OCI-LY3 (cell line): ENCODE data around the gene AP3M1.

Source experiments
- EZH2phosphoT487 ChIP-seq: fragments of 200-600 bp; shearing (Covaris generic); IDR thresholded peaks from 2 replicates; pipeline ENCODE4 v1.6.1; 2018; ENCODE audit warnings: antibody characterized with exemption, mixed run types, low read depth
- TF ChIP-seq, protein P1 (sequence below): fragments of 200-600, 300-600 bp; sonication (generic); IDR thresholded peaks from 2 replicates; pipeline ENCODE4 v1.5.1; 2014; ENCODE audit warnings: antibody characterized with exemption, low read length, low read depth

- TF ChIP-seq, protein P1, sequence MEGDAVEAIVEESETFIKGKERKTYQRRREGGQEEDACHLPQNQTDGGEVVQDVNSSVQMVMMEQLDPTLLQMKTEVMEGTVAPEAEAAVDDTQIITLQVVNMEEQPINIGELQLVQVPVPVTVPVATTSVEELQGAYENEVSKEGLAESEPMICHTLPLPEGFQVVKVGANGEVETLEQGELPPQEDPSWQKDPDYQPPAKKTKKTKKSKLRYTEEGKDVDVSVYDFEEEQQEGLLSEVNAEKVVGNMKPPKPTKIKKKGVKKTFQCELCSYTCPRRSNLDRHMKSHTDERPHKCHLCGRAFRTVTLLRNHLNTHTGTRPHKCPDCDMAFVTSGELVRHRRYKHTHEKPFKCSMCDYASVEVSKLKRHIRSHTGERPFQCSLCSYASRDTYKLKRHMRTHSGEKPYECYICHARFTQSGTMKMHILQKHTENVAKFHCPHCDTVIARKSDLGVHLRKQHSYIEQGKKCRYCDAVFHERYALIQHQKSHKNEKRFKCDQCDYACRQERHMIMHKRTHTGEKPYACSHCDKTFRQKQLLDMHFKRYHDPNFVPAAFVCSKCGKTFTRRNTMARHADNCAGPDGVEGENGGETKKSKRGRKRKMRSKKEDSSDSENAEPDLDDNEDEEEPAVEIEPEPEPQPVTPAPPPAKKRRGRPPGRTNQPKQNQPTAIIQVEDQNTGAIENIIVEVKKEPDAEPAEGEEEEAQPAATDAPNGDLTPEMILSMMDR = no peak
- no peak for TF ChIP-seq EZH2phosphoT487
Observed at GRCh38 chr10:74194545-74194944, 43.9 kb upstream of the AP3M1 start.
